Mammary epithelial cell (primary cell): ENCODE measurements around the gene EVPLL.
"Not testable (repeated sequence)": the region's sequence is repeated elsewhere in the genome, so short reads cannot be mapped to it uniquely, and the experiment has no call there.

Experiments used
- CTCF ChIP-seq, 2 donors: IDR thresholded peaks in 1 of 2; conservative IDR thresholded peaks in 1 of 2; 2 replicates each; pipeline ENCODE4 v1.5.1; 2011 to 2012; ENCODE audit warnings: inconsistent platforms in 2 of 2, low read length in 2 of 2, mild to moderate bottlenecking in 2 of 2, control low read depth in 1 of 2, low read depth in 1 of 2; ENCODE audit not compliant: insufficient read depth in 1 of 2; ENCODE audit errors: extremely low read depth in 1 of 2
- EZH2 ChIP-seq: IDR thresholded peaks from 2 replicates; pipeline ENCODE4 v1.6.1; 2012; ENCODE audit warnings: low read length, inconsistent platforms, borderline replicate concordance

- TF ChIP-seq CTCF (conservative IDR thresholded peaks at IDR 0.05 in 1 of 2, IDR thresholded peaks at IDR 0.05 in 1 of 2; ENCODE audit: extremely low read depth in 1 of 2, insufficient read depth in 1 of 2, low read depth in 1 of 2, low read length in 2 of 2); EZH2: not testable (repeated sequence)
These were observed 45.4 kb downstream of the EVPLL start for GRCh38 chr17:18423015-18423414.
